ENCODE results near the gene GPR146.

The GPR146 gene

DNA sequence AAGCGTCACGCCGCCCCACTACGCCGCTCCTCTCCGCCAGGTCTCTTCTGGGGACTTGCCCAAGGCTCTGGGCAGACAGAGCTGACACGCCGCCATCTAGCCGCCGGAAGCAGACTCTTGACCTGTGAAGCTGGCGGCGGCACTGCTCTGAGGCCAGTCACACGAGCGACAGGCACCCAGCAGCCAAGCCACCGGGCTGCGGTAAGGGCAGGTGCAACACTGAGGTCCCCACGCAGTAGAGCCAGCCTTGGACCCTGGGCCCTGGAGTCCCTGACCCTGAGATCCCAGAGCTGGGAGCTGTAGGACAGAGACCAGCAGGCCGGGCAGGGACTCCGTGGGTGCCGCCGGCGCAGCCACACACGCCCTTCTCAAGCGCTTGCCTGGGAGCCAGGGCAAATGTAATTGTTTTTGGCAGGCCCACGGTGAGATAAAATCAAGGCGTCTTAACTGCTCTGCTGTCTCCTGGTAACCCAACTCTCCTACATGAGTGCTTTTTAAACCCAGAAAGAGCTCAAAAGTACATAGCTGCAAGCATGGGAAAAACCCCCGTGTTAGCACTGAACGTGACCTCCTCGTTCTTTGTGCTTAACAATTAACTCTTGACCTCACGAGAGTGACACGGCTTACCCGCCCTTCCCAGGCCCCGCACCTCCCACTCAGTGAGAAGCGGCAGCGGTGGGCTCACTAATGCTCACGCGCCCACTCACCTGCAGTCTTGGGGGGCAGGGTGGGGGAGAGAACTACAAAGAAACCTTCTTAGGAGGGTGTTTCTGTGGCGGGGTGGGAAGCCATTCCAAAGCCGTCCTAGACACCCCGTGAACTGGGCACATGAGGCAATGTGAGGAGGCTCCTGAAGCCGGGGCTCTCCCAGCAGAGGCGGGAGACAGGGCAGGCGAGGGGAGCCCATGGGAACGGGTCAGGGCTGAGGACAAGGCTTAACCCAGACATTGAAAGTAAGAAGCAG is 52.1 kb downstream of the GPR146 start:
- no peak for DNase-seq

DNA sequence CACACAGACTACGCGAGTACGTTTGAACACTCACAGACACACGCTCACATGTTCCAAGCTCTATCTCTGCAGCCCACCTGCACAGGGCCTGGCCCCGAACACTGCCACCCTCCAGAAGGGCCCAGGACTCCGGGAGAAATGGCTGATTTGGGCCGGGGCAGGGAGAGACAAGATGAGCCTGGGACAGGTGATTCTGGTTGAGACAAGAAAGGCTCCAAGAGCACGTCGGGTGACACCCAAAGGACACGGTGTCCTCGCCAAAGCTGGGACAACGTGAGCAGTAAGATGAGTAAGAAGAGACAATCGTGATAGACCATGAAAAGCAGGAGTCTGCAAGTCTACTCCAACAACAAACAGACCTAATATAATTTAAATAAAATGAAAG is 52.8 kb downstream of the GPR146 start:
- no peak for DNase-seq

DNA sequence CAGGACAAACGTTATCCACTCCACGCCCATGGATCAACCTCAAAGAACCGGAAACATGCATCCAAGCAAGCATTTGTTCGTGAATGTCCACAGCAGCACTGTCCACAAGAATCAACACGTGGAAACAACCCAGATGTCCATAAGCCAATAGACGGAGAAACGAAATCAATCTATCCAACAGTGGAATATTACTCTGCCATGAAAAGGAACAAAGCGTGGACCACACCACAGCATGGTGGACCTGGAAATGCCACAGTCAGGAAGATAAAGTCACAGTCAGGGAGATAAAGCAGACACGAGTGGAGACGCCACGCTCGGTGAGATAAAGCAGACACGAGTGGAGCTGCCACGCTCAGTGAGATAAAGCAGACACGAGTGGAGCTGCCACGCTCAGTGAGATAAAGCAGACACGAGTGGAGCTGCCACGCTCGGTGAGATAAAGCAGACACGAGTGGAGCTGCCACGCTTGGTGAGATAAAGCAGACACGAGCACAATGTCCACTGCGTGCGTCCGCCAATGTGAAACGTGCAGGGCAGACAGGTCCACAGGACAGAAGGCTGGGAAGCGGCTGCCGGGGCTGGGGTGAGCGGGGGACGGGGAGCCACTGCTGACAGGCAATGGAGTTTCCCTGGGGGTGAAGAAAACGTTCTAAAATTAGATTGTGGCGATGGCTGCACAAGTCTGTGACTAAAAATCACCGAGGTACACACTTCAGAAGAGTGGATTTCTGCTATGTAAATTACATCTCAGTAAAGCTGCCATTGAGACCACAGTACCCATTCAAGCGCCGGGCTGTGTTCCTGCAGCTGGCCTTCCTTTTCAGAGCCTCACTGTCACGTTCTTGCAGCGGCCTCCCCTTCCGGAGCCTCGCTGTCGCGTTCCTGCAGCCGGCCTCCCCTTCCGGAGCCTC is 54.2 kb downstream of the GPR146 start:
- DNase-seq, result no peak

DNA sequence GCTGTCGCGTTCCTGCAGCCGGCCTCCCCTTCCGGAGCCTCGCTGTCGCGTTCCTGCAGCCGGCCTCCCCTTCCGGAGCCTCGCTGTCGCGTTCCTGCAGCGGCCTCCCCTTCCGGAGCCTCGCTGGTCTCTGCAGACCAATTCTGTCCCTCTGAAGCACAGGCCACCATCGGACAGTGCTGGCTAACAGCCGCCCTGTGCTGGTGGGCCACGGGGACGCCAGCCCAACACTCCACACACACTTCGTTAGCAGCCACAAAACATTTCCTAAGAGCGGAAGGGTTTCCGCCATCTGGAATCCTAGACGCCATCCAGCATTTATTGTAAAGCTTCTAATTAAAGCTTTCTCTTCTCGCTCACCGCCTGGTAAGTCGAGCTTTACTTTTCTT is 54.8 kb downstream of the GPR146 start:
- DNase-seq, result no peak

DNA sequence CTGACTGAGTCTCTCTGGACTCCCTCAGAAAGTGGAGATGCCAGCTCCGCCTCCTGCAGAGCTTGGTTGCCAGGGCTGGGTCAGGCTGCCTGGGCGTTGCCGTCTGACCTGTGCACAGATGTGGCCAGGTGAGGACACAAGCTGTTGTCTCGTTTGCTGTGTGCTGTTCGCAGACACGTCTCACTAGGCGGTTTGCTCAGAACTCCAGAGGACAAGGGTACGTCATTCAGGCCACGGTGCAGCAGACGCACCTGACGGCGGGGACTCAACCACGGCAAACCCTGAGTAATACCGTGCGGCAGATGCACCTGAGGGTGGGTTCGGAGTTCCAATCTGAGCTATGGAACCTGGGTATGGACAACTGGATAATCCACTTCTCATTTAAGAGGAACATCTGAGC is 55.3 kb downstream of the GPR146 start:
- DNase-seq, result no peak

DNA sequence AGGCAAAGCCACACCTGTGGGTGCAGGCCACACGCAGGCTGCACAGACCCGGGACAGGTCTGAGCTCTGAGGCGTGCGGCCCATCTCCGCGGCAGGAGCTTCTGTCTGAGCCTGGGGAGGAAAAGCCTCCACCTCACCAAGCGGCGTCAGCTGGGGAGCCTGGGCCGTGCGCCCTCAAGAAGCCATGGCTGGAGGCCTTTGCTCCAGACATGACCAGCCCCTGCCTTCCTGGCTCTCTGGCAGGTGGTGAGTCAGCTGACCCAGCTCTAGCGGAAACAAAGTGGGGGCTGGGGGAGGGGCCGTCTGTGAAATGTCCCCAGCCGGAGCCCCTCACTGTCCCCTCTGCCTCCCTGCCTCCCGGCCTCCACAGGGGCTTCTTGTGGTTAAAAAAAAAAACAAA is 56.0 kb downstream of the GPR146 start:
- no peak for DNase-seq

DNA sequence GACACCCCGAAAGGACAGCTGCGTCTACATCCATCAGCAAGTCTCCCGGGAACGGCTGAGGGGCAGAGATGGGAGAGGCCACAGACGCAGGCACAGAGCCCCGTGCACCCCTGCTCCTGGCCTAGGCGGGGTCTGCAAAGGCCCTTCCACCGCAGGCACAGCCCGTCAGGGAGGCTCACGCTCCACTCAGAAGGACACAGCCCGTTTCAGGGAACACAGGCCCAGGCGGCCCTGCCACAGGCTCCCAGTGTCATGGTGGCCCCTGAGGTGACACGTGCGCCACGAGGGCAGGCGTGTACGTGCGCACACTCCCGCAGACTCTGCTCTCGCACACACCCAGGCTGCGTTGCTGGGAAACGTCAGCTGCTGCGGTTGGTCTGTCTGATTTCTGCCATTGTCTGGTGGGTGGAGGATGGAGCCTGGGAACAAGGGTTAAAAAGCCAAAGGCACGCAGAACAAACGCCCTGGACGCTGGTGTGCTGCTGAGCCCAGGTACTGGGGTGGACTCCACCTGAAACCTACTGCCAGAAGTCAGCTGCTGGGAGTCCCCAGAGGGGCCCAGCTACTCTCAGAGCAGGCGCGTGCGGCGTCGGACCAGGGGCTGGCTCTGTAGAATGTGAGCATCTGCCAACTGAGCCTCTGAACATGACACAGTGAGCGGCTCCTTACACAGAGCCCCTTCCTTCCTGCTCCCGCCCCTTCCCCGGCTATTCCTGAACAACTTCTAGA is 56.7 kb downstream of the GPR146 start:
- DNase-seq, result no peak

DNA sequence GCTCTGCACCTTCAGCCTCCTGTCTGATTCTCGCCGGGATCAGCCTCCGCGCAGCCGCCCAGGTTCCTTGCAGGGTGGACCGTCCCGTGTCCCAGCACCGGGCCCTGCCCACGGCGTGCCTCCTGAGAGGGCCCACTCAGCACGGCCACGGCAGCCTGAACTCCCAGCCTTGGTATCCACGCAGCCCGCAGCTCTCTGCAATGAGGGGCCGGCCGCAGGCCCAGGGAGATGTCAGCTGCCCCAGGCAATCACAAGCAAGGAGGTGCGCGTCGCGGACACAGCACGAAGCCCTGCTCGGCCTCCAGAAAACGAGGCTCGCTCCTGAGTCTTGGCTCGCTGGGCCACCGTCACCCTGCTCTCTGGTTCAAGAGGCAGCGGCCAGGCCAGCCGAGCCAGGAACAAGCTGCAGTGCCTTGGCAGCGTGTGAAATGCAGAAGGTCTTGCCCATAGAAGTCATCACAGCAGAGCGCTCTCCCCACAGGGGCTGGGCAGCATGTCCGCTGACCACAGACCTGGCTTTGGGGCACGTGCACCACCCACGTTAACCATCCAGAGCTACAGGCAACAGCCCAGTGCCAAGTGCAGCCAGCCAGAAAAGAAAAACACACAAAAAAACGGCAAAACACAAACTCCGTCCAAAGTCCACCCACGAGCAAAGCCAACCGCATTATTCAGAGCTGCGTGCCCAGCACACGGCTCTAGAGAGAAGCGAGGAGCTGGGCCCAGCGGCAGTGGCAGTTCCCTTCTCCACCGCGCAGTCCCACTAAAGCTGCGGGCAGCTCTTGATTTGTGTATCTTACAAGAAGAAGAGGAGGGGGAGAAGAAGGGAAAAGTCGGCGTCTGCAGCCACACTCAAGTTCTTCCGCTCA is 57.5 kb downstream of the GPR146 start:
- DNase-seq, result no peak

DNA sequence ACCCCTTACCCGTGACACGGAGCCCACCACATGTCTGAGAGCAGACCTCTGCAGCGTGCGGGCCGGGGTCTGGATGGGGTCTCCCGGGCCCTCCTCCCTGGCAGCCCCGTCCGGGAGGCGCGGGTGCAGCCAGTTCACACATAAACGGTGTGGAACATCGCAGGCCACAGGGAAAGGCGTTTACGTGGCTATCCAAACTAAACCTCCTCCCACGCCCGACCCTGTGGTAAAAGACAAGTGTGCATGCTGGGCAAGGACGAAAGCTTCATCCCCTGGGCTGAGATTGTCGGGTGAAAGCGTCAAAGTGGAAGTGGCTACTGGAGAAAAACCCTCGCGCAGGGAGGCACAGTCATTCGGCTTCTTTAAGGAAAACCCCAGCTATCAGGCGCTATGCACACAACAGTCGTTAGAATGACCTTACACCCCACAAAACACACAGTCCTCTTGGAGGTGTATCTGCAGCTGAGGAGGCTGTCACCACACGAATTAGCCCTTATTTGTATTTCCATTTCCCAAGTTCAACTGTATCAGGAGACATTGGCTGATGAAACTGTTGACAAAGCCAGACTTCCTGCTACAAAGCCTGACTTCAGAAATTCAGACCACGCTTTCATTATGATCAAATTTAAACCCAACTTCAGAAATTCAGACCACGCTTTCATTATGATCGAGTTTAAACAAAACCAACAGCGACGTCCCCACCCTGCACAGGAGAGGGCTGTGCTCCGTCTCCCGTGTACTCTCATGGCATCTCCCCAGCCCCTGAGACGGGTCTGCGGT is 58.9 kb downstream of the GPR146 start:
- DNase-seq, result no peak

DNA sequence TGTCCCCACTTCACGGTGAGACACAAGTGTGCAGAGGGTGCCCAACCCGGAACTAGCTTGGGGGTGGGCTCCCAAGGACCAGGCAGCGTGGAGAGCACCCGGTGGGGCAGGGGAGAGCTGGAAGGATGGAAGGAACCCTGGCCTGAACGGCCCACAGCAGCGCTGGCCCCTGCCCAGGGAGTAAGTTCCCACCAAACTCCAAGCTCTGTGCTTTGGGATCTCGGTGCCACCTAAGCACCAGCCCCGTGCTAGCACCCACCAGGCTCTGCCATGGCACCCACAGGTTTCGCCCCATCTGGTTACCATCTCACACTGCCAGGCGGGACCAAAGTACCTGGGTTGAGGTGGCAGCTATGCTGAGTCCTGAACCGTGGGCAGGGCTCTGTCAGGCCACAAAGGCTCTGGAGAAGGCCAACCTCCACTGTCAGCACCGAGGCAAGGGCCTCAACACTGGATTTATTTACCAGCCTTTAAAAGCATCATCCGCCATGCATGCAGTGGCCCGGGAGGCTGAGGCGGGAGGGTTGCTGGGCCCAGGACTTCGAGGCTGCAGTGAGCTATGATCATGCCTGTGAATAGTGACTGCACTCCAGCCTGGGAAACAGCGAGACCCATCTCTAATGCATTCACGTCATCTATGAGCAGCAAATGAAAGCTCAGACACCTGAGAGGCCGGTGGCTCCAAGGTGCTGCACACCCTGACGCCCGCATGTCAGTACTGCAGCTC is 59.6 kb downstream of the GPR146 start:
- no peak for DNase-seq

DNA sequence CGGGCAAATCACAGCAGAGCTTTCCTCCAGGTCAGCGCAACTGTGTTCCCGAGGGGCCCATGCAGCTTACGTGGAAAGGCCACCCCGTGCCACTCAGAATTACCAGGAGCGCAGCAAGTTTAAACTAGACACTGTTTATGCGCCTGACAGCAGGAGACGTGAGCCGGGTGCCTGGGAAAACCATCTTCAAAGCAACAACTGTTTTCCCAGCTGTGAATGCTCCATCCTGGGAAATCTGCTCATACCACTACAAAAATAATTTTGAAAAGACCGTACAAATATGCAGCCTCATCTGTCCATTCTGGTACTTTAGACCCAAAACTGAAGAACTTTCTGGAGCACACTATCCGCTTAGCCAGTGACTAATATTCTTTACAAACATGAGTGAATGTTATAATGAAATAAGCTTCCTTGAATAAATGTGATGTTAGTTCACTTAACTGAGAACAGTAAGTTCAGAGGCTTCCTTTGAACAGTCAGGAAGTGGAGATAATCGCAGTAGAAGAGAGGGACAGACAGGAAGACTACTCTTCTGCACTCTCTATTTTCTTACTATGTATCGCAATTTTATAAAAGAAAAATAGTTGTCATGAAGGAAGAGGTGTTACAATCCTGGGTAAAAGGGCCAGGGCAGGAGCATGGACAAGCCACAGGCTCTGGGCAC is 60.3 kb downstream of the GPR146 start:
- DNase-seq, result no peak

DNA sequence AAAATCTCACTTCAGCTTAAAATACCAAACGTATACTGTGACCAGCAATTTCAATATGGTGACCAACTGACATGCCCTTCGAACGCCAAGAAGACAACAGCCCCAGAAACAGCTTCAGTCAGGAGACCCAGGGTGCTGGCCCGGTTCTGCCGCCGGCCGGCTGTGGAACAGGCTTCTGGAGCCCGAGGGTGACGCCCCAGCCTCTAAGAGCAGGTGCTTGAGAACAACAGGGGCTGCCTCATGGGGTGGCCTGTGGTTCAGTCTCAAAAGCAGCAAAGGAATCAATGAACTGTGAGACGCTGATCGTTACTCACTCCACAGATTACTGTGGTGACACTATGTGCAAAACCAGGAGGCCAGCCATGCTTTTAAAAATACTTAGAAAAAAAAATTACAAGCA is 60.8 kb downstream of the GPR146 start:
- no peak for DNase-seq

DNA sequence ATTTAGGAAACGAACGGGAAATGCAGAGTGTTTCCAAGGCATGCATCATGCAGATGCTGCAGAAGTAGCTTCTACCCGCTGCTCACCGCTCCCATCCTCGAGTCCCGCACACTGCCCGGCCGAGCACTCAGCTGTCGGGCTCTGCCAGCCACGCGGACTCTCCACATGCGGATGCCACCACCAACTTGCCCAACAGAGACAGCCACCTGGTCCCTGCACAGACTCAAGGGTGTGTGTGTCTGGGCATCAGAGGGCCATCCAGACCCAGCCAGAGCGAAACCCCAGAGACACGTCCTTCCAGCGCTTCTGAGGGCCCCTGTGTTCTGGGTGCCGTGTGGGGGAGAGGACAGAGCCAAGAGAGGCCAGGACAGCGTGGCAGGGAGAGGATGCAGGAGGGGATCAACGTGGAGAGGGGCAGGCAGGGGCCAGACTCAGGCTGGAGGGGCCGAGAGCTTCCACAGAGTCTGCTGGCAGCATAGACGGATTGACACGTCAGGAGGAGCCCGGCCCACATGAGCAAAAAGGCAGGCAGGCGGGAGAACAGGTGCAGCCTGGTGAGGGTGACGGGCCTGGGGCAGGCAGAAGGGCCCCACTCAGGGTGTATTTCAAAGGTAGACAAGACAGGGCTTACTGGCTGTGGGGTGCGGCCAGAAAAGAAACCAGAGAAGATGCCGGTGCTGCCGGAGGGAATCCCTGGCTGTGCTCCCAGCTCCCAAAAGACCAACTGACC is 61.9 kb downstream of the GPR146 start:
- DNase-seq, result no peak

DNA sequence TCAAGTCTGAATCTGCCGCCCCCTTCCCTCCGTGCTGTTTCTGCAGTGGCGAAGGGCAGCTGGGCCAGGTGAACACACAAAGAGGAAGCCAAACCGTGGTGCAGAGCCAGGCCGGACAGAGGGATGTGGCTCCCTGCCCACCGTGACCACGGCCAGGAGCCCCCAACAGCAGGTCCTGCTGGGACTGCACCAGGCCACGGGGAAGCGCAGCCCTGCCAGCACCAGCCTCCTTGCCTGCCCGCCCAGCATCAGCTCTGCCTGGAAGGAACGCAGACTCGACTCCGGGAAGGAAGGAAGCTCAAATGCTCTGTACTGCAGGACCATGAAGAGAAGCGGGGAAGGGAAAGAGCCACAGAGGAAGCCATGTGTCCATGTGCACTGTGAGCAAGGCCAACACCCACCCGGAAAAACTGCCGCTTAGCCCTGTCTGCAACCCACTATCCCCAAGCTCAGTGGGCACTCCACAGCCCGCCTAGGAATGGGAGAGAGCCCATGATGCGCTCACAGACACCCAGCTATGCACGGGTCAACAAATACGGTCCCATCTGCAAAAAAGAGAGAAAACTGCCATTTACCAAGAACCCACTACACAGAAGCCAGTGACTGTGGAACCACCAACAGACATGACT is 62.6 kb downstream of the GPR146 start:
- no peak for DNase-seq

DNA sequence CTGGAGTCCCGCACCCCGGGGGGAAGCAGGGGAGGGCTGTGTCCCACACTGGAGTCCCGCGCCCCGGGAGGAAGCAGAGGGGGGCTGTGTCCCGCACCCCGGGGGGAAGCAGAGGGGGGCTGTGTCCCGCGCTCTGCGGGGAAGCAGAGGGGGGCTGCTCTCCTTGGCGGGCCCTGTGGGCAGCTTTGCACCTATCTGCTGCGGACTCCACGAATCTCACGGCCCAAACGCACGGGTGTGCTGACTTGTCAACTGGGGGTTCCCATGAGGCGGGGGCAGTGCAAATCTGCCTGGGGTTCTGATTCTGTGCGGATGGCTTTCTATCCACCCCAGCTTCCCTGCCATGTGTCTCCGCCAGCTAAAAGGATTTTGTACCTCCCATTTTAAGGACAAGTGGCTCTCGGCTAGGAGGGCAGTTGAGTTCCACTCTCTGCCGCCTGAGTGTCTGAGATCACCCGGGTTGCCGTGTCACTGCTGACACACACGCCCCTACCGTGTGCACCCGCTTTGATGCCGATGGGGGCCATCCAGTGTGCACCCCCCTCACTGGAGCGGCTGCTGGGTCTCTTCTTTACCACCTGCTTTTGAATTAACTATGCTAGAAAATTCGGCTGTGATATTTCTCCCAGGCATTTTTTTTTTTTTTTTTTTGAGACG is 64.0 kb downstream of the GPR146 start:
- no peak for DNase-seq

Data from NCI-H146 (cell line).